ENCODE measurements around the gene IL17B.

DNA sequence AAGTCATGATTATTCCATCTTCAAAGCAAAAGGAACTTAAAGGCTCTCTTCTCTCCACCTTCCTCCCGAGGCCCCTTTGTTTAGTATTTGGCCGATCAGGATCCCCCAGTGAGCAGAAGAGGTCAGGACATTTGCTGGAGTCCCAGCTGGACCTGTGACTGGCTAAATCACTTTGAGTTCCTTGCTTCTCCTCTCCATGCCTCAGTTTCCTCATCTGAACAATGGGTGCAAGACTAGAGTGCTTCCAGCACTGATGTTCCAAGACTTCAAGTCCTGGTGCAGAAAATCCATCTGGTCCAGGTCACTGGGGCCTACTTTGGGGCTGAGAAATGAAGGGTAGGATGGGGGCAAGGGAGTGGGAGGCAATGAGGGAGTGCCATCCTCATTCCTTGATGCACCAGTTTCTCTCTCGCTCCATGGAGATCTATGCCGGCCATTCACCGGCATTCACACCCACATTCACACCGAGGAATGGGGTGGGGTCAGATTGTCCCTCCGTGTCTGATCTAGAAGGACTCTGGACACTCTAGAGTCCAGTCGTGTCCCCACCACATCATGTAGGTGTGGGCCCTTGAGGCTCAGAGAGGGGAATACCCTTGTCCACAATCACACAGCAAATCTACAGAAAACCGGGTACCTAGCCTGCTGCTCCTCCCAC lies 38.7 kb upstream of the IL17B start:
- TF ChIP-seq, protein P1, sequence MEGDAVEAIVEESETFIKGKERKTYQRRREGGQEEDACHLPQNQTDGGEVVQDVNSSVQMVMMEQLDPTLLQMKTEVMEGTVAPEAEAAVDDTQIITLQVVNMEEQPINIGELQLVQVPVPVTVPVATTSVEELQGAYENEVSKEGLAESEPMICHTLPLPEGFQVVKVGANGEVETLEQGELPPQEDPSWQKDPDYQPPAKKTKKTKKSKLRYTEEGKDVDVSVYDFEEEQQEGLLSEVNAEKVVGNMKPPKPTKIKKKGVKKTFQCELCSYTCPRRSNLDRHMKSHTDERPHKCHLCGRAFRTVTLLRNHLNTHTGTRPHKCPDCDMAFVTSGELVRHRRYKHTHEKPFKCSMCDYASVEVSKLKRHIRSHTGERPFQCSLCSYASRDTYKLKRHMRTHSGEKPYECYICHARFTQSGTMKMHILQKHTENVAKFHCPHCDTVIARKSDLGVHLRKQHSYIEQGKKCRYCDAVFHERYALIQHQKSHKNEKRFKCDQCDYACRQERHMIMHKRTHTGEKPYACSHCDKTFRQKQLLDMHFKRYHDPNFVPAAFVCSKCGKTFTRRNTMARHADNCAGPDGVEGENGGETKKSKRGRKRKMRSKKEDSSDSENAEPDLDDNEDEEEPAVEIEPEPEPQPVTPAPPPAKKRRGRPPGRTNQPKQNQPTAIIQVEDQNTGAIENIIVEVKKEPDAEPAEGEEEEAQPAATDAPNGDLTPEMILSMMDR (IDR thresholded peaks at IDR 0.05): no peak
- no peak for TF ChIP-seq POLR2AphosphoS5 (IDR thresholded peaks at IDR 0.05; ENCODE audit: insufficient read depth in 1 of 2, low read depth in 1 of 2)
- TF ChIP-seq POLR2A (IDR thresholded peaks at IDR 0.05): no peak
